NCI-H82 (cell line): ENCODE results near the gene EIF1B.

ENCODE experiments used
- DNase-seq: peaks from one replicate; lab custom pipeline; 2025; lab: John Stamatoyannopoulos, UW

The EIF1B gene

DNA sequence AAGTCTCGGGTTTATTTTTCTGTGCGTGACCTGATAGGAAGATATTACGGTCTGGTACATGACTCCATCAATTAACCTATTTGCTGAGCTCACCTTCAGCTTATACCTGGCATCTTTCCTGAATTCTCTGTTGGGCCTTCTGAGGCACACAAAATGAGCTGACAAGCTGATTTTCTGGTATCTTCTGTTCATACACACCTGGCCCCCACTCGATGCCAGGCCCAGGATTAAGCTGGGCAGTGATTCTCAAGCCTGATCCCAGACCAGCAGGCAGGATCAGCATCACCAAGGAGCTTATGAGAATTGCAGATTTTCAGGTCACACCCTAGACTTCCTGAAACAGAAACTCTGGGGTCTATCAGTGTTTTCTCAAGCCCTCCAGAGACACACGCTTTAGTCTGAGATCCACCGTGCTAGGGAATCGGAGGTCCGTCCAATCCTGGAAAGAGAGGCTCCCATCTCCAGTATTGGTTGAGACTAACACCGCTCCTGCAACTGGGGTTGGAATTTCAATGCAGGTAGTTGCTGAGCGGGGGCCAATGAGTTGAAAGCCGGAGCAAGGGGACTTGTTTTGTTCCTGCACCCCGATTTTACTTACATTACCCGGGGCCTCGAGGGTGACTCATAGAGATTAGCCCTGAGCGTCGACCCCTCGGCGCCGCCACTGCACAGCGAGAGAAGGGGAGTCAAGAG, 636 bp upstream of the EIF1B start:
- DNase-seq, result no peak

DNA sequence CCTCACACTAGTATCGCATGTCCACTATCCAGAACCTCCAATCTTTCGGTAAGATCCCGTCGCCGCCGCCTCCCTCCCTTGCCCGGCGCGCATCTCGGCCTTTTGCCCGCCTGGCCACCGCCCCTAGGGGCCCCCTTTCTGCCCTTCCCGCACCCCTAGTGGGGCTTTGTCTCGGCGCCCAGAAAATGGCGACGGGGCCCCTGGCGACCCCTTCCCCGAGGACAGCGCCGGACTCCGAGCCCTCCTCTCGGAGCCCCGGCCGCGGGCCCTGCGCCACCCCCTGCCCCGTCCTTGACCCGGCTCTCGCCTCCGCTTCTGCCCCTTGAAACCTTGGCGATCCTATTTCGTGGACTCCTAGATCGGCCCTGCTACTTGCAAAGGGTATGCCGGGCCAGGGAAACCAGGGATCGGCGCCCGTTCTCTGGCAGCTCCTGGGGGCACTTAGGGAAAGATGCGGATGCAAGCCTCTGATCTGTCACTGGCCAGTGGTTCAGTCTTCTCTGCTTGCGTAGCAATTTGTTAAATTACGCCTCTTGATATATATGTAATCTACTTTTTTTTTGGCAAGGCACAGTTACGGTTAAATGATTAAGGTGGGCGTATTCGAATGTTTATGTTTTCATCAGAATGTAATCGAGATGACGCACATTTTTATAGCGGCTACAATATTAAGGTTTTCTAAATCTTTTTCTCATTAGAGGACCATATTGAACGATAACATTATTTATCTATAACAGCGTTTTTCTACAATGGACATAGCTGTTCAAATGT, 603 bp downstream of the EIF1B start:
- DNase-seq, result peak; percentile 44

DNA sequence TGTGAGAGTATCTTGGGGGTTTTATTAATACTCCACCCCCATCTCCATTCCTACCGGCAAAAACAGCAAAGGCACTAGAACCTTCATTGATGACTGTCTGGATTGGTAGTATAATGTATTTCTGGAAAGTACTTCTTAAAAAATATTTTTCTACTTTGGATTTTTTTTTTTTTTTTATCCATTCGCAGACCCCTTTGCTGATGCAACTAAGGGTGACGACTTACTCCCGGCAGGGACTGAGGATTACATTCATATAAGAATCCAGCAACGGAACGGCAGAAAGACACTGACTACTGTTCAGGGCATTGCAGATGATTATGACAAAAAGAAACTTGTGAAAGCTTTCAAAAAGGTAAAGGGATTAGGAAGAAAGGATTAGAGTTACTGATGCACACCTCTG, 1.2 kb downstream of the EIF1B start:
- DNase-seq, result peak; percentile 28

DNA sequence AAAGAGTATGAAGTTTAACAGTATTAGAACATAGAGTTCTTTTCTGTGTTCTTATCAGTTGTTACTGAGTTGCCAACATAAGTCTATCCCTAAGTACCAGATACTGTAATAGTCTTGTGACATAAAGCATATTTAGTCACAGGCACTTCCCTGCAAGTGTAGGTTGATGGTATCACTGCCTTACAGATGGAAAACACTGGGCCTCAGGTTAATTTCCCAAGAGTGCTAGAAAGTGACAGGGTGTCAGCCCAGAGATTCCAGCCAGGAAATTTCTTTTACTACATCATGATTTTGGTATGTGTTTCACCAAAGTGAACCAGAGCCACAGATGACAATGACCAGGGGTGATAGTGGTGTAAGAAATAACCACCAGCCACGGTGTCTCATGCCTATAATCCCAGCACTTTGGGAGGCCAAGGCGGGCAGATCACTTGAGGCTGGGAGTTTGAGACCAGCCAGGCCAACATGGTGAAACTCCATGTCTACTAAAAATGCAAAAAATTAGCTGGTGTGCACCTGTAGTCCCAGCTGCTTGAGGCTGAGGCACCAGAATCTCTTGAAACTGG, 3.2 kb downstream of the EIF1B start:
- no peak for DNase-seq

DNA sequence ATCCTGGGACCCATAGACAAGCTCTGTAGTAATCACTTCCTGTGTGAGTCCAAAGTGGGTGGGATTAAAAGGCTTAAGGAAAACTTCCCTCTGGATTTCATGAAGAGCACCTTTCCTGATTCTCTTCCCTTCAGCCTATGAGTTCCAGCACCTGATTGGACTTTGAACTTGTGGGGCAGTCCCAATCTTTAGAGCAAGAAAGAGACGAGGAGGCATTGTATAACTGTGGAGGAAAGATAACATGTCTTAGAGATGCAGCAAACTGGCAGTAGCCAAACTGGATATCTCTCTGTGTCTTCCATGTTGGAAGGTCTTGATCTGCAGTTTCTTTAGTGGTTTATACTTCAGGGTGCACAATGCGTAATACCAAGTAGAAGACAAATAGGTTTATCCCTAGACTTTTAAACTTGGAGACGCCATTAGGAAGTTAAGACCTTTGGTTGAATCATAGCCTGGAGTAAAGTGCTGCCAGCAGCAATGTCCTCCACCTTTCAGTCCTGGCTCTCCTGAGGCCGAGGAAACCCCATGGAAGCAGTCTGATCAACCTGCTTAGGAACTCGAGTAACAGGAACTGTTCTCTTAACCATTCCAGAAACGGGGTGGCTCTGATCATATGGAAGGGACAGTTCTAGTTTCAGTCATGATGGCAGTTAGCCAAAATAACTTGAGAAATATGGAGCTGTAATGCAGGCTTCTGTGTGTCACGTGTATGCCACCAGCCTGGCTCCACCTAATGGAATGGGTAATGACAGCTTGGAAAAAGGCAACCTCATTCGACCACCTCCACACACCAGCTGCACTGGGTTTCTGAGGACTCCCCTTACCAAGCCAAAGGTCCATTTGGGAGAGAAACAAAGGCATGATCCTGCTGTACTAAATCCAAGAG, 4.7 kb downstream of the EIF1B start:
- peak; percentile 10 for DNase-seq

DNA sequence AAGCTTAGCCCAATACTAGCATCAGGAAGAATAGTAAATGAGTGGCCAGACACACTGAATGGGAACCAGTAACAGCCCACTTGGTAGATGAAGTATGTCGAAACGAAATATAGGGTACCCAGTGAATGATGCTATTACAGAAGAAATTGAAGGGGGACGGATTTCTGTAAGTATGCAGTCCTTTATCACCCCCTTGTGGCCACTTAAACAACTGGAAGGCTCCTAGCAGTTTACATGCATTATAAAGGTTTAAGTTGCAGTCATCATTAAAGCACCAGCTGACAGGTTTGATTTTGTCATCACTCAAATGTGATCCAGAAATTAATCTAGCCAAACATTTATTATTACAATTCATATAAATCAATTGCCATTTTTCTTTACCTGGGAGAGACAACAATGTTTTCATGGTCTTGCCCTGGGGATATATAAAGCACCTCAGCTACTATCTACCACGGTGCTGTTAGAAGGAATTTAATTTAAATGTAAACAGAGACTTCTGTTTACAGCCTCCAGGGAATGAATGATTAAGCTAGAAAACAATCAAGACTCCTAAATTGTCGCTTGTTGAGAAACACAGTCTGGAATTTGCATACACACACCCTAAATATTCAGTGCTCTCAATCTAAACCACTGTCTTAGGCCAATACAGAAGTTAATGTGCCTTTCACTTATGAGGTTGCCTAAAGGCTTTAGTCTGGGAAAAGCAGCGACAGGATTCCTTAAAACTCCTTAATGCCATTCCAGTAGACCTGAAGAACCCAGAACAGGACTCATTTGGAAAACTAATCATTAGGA, 7.8 kb downstream of the EIF1B start:
- peak; percentile 81 for DNase-seq

DNA sequence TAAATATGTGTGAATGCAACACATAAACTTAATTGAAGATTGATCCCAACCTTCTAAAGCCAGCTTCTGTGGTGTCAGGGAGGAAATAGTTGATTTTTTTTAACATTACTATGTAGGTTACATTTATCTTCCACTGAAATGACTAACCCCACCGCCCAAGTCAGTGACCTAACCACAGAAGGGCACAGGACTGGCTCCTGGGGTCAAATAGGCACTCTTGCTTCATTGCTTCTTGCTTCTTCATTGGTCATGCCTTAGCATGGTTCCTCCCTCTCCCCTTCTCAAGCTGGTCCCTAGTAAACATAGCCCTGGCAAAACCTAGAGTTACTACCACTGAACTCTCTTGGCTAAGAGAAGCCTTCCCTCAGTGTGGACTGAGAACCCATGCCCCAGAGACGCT, 12.3 kb downstream of the EIF1B start:
- no peak for DNase-seq

DNA sequence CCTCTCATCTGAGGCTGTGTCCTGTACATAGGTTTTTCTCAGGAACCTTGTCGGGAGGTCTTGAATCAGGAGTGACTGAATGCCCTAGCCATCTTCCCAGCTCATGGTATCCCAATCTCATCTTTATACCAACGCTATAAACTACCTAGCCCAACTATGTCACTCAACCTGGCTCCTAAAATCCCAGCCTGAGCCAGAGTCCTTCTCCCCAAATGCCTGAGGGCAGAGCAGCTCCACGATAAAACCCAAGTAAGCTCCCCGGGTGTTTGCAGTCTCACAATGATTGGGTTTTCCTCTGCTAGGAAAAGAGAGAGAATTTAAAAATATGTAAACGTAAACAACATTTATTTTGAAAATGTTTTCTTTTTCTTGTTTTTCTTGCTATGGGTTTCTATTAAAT, 14.4 kb downstream of the EIF1B start:
- no peak for DNase-seq

DNA sequence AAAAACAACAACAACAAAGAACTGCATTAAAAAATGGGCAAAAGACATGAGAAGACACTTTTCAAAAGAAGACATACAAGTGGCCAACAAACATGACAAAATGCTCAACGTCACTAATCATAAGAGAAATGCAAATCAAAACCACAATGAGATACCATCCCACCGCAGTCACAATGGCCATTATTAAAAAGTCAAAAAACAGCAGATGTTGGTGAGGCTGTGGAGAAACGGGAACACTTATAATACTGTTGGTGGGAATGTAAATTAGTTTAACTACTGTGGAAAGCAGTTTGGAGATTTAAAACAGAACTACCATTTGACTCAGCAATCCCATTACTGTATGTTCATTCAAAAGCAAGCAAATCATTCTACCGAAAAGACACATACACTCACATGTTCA, 15.1 kb downstream of the EIF1B start:
- DNase-seq, result no peak

DNA sequence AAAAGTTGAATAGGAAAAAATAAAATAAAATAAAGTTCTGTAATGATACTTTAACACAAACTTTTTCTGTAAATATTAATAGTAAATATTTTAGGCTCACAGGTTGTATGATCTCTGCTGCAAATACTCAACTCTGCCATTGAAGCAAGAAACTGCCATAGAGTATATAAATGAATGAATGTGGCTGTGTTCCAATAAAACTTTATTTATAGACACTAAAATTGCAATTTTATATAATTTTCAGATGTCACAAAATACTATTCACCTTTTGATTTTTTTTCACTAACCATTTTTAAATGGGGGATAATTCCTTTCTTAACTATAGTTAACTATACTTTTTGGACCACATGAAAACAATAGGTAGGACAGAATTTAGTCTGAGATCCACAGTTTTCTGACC, 16.0 kb downstream of the EIF1B start:
- no peak for DNase-seq

DNA sequence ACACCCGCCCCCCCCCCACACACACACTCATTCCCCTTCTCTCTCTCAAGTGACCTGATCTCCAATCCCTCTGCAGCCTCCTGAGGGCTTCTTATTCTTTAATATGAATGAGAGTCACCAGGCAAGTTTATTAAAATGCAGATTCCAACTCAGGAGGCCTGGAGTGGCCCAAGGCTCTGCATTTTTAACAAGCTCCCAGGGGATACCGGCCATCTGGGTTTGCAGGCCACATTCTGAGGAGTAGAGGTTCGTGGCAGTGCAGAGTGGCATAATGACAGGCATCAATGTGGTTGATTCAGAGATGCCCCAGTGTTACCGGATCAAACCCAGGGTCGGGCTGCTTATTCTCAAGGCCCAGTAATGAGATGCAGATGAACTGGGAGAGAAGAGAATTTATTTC, 18.9 kb downstream of the EIF1B start:
- no peak for DNase-seq

DNA sequence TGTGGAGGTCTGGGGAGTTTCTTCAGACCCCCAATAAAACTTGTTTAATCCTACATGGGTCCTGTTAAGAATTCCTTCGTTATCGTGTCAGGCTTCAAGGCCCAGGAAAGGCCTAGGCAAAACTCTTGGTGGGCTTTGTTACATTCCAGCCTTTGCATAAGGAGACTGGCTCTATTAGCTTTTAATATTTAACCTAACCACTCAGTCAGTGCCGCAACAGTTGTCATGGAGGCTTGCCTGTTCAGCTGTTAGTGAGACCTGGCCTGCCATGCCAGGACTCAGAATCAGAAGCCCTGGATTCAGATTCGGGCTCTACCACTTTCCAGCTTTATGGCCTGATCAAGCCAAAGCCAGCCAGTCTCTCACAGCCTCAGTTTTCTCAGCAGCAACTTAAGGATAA, 19.6 kb downstream of the EIF1B start:
- no peak for DNase-seq

DNA sequence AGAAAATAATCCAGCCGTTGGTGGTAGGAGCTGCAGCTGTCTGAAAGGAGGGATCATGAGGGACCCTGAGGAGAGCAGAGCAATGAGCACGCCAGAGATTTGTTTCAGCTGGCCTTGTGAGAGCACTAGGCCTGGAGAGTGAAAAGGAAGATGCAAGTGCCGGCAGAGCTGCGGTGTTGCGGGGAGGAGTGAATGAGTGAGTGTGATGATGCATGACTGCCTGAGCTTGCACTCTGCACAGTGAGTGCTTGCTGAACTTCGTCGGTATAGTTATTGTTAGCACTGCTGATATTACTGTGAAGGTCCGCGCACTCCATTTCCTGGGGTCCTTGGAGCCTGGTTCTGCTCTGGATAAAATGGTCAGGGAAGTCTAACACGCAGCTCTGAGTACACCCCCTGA, 23.2 kb downstream of the EIF1B start:
- no peak for DNase-seq

DNA sequence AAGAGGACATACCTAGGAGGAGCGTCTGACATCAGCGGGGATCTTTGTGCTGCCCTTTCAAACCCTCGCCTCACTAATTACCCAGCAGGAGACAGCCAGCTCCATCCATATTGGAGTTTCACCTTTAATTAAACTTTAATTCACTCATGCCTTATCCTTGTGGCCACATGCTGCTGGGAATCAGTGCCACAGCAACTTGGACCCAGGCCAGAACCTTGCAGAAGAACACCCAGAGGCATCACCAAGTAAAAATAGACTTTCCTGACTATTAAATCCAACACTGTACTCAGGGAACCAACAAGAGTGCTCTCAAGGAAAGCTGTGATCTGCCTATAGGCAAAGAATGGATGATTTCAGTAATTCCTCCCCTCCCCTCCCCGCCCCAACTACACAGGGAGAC, 23.9 kb downstream of the EIF1B start:
- DNase-seq, result peak; percentile 7

DNA sequence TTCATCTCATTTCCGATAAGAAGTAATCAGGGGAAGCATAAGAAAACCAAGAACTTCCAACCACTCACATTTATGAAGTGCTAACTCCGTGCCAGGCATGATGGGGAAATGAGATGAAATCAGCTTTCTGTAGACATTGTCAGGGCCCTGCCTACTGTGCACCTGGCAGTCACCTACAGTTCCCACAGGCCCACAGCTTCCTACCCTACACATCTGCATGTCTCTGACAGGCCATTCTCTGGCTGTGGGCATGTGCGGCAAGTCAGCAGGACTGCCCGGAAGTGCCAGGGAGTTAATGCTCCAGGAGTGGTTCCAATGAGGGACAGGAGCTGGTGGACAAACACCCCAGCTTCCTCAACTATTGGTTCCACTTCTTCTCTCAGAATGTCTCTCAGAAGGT, 24.3 kb downstream of the EIF1B start:
- DNase-seq, result no peak

DNA sequence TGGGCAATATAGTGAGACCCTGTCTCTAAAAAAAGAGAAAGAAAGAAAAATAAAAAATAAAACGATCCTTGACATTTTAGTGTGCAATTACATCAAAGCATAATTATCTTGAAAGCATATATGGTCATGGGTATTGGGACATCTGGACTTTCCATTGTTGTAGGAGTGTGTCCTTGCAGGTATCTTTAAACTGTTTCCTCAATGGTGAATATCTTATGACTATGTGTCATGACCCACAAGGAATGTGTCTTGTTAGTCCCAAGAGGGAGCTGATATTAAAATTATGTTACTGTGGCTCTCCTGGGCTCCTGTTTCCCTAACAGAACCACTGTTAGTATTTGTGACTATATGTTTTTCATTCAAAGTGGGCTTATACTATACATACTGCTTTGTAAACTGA, 26.6 kb downstream of the EIF1B start:
- no peak for DNase-seq

DNA sequence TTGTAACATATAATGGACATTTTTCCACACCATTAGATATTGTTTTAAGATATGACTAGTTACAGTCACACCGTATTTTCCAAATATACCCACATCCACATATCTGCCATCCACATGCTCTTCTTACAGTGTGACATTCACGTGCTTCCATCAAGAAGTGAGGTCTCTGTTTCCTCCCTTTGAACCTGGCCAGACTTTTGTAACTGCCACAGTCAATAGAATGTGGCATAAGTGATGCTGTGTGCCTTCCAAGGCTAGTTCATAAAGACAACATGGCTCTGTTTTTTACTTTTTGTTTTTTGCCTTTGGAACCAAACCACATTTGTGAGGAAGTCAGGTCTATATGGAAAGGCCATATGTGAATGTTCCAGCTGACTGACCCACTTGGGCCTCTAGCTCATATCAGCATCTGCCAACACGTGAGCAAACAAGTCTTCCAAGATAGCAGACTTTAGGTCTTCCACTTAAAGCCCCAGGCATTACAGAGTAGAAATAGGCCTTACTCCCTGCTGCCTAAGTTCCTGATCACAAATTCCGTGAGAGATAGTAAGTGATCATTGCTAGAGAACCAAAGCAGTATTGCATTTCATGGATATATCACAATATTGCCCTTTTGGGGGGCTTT, 27.1 kb downstream of the EIF1B start:
- no peak for DNase-seq

DNA sequence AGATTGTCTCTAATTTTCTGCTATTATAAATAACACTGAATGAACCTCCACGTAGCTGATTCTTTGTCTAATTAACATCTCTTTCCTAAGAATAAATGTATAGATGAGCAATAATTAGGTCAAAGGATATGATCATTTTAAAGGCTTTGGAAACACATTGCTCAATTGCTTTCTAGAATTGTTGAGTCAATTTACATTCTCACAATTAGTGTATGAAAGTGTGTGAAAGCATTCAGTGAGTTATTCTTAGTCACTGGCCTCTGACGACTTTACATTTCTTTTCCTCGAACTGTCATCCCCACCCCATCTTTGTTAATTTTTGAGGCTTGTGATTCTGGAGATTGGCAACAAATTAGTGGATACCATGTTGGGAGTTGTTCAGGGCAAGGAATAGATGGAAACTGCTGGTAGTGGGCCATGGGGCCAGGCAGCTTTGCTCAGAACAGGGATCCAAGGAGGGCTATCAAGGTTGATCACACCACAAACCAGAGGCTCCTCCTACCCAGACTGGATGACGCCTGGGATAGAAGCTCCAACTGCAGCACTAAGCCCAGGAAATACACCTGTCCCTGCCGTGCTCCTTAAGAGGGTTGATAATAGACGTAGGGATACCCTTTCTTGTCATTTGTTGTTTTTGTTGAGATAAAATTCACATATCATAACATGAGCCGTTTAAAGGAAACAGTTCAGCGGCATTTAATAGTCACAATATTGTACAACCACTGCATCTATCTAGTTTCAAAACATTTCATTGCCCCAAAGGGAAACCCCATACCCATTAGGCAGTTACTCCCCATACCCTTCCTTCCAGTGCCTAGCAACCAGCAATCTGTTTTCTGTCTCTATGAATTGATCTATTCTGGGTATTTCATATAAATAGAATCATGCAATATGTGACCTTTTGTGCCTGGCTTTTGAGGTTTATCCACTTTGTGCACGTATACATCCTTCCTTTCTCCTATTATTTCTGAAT, 27.9 kb downstream of the EIF1B start:
- DNase-seq, result no peak

DNA sequence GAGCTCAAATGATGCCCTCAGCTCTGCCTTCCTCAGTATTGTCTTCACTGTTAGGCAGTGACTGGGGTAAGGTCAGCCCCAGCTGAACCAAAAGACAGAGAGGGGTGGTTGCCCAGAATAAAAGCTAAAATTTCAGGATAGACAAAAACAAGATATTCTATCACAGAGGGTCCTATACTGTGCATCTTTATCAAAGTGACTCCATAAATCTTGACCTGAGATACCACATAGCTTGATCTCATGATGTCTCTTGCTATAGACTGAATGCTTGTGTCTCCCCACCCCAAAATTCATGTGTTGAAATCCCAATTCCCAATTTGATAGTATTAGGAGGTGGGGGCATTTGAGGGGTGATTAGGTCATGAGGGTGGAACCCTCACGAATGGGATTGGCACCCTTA, 30.4 kb downstream of the EIF1B start:
- no peak for DNase-seq
